Thyroid gland (tissue), 4 donors: Measurements from ENCODE around the gene GSTO2. TPM values are rescaled to one million over a fixed set of nuclear protein-coding genes. Genes with fewer than 3 reads are reported as not detected.
"Not testable (repeated sequence)": the region's sequence is repeated elsewhere in the genome, so short reads cannot be mapped to it uniquely, and the experiment has no call there.

ENCODE experiments used
- DNase-seq, 2 donors: peaks; one replicate each; pipeline ENCODE4 v3.0.0-alpha.2; 2019
- H3K27ac ChIP-seq, 3 donors: fragments of 200-600 bp; sonication (generic); 1 replicate in 2 of 3; 2 replicates in 1 of 3; pipeline ENCODE4 v1.5.1; 2016 to 2019; ENCODE audit warnings: mild to moderate bottlenecking in 1 of 3, moderate library complexity in 1 of 3
- H3K27me3 ChIP-seq: fragments of 200-600 bp; sonication (generic); one replicate; pipeline ENCODE4 v1.5.1; 2019
- H3K36me3 ChIP-seq, 2 donors: fragments of 200-600 bp; sonication (generic); one replicate each; pipeline ENCODE4 v1.5.1; 2016 to 2019
- H3K4me1 ChIP-seq, 2 donors: fragments of 200-600 bp; sonication (generic); one replicate each; pipeline ENCODE4 v1.5.1; 2017 to 2019
- H3K4me3 ChIP-seq, 3 donors: fragments of 200-600 bp; sonication (generic); replicated peaks in 1 of 3; 1 replicate in 2 of 3; 2 replicates in 1 of 3; pipeline ENCODE4 v1.5.1; 2016; ENCODE audit warnings: mild to moderate bottlenecking in 1 of 3
- H3K9me3 ChIP-seq: fragments of 200-600 bp; sonication (generic); one replicate; pipeline ENCODE4 v1.5.1; 2017
- POLR2A ChIP-seq, 2 donors: fragments of 450-650 bp; IDR thresholded peaks; one replicate each; pipeline ENCODE4 v1.6.1; 2017; ENCODE audit warnings: antibody characterized with exemption in 2 of 2, mild to moderate bottlenecking in 2 of 2, moderate library complexity in 1 of 2
- WGBS, 2 donors: methylation state at CpG; one replicate each; pipeline ENCODE4 v1.1.5; 2017; 5-methylcytosine and 5-hydroxymethylcytosine counted together
- intact Hi-C: fragments of 100-400 bp; cut with DNase I; formaldehyde crosslinking; loops from one replicate; pipeline ENCODE4 v1.15.1; 2023
- total RNA-seq, 4 donors: library from RNA; depleted of rRNA; stranded (reverse); fragments of >200 nt; gene quantifications; one replicate each; pipeline ENCODE4 v1.2.3, GENCODE V29; 2016
- TF ChIP-seq, protein P1 (sequence below), 6 experiments: fragments of 200-600 bp in 3 of 6; fragments of 450-650 bp in 3 of 6; sonication (generic) in 3 of 6; IDR thresholded peaks; one replicate each; pipeline ENCODE4 v1.5.1; 2016 to 2019; ENCODE audit warnings: antibody characterized with exemption in 6 of 6, mild to moderate bottlenecking in 2 of 6, inconsistent platforms in 1 of 6, moderate library complexity in 1 of 6

The GSTO2 gene
- total RNA-seq, 4 donors from 2014 or later = 7.5 to 16.3 (median 12.8) TPM

DNA sequence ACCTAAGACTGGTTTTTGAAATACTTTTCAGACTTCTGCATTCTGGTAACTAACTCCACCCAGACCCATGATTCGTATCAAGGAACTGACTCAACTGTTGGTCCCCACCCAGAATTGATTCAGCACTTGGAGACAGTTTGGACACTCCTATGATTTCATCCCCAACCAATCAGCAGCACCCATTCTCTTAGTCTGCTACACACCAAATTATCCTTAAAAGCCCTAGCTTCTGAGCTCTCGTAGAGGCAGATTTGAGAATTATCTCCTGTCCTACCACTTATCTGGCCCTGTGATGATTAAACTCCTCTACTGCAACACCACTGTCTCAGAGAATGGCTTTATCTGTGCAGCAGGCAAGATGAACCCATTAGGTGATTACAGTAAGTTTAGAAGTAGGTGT, 22.0 kb upstream of the GSTO2 start:
- Histone ChIP-seq H3K4me1 (no peaks in the 10 kb centered on the region), H3K36me3 (no peaks in the 10 kb centered on the region), H3K4me3 (no peak overlapping the region), H3K27ac (no peak overlapping the region), H3K27me3 (no peaks in the 10 kb centered on the region), H3K9me3 (no peaks in the 10 kb centered on the region)
- WGBS, 2 donors = 67 to 77% methylated on average over 2 of the region's 2 CpGs
- no peak for DNase-seq
- intact Hi-C loops = no loop called here
- TF ChIP-seq, protein P1, sequence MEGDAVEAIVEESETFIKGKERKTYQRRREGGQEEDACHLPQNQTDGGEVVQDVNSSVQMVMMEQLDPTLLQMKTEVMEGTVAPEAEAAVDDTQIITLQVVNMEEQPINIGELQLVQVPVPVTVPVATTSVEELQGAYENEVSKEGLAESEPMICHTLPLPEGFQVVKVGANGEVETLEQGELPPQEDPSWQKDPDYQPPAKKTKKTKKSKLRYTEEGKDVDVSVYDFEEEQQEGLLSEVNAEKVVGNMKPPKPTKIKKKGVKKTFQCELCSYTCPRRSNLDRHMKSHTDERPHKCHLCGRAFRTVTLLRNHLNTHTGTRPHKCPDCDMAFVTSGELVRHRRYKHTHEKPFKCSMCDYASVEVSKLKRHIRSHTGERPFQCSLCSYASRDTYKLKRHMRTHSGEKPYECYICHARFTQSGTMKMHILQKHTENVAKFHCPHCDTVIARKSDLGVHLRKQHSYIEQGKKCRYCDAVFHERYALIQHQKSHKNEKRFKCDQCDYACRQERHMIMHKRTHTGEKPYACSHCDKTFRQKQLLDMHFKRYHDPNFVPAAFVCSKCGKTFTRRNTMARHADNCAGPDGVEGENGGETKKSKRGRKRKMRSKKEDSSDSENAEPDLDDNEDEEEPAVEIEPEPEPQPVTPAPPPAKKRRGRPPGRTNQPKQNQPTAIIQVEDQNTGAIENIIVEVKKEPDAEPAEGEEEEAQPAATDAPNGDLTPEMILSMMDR (IDR thresholded peaks at IDR 0.05) = no peak
- TF ChIP-seq POLR2A (IDR thresholded peaks at IDR 0.05) = no peak

- intact Hi-C loops = no loop called here
- no peaks in the 10 kb centered on the region for H3K4me1 ChIP-seq
- H3K4me3 ChIP-seq = no peak overlapping the region
- WGBS, 2 donors = 86 to 87% methylated on average over 3 of the region's 3 CpGs
- no peaks in the 10 kb centered on the region for H3K9me3 ChIP-seq
- no peak for DNase-seq
- H3K36me3 ChIP-seq = no peaks in the 10 kb centered on the region
- H3K27ac ChIP-seq = no peak overlapping the region
- no peaks in the 10 kb centered on the region for H3K27me3 ChIP-seq
- TF ChIP-seq POLR2A (IDR thresholded peaks at IDR 0.05) = no peak
- TF ChIP-seq, protein P1 (IDR thresholded peaks at IDR 0.05) = no peak
Observed at GRCh38 chr10:104247513-104248146, 21.4 kb upstream of the GSTO2 start.

DNA sequence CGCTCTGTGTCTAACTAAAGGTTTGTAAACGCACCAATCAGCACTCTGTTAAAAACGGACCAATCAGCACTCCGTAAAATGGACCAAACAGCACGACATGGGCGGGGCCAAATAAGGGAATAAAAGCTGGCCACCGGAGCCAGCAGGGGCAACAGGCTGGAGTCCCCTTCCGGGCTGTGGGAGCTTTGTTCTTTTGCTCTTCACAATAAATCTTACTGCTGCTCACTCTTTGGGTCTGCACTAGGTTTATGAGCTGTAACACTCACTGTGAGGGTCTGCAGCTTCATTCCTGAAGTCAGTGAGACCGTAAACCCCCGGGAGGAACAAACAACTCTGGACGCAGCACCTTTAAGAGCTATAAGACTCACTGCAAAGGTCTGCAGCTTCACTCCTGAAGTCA, 20.1 kb upstream of the GSTO2 start:
- H3K9me3 ChIP-seq, H3K36me3 ChIP-seq, H3K4me1 ChIP-seq, DNase-seq, intact Hi-C loops, H3K27ac ChIP-seq, H3K4me3 ChIP-seq, H3K27me3 ChIP-seq: not testable (repeated sequence)
- 81 to 86% methylated on average over 10 to 11 of the region's 11 CpGs for WGBS, 2 donors

- Histone ChIP-seq H3K4me1 (peaks cover 0 to 7% of the 10 kb centered on the region in 2 donors), H3K4me3 (no peak overlapping the region), H3K36me3 (no peaks in the 10 kb centered on the region), H3K9me3 (no peaks in the 10 kb centered on the region), H3K27ac (no peak overlapping the region), H3K27me3 (no peaks in the 10 kb centered on the region)
- no peak for DNase-seq
- no peak for TF ChIP-seq POLR2A (IDR thresholded peaks at IDR 0.05)
- TF ChIP-seq, protein P1 (IDR thresholded peaks at IDR 0.05) = no peak
- 66 to 67% methylated on average over 1 of the region's 1 CpG for WGBS, 2 donors
- intact Hi-C loops = no loop called here
Observed at GRCh38 chr10:104250371-104250770, 18.6 kb upstream of the GSTO2 start.

DNA sequence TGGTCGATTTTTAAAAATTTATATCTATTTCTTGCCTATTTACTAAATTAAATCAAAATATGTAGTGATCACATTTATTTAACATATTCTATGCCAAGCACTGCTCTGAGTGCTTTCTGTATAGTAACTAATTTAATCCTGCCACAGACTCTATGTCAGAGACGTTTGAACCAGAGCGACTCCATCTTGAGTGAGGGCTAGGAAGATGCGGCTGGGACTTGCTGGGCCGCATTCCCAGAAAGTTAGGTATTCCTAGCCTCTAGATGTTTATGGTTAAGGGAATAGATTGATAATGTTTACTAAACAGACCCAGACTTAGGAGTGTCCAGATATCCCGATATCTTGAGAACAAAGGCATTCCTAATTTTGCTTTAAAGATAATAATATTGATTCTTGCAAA, 17.5 kb upstream of the GSTO2 start:
- Histone ChIP-seq H3K9me3 (no peaks in the 10 kb centered on the region), H3K4me3 (no peak overlapping the region), H3K27ac (no peak overlapping the region), H3K36me3 (no peaks in the 10 kb centered on the region), H3K4me1 (peaks cover 5 to 11% of the 10 kb centered on the region in 2 donors), H3K27me3 (no peaks in the 10 kb centered on the region)
- WGBS, 2 donors = 94% methylated on average over 6 of the region's 6 CpGs
- no peak for DNase-seq
- intact Hi-C loops = no loop called here
- TF ChIP-seq POLR2A (IDR thresholded peaks at IDR 0.05) = no peak
- TF ChIP-seq, protein P1 (IDR thresholded peaks at IDR 0.05) = no peak
